IPS-NIHi11 (cell line): ENCODE data around the gene UHRF1.
"Not testable (repeated sequence)": the region's sequence is repeated elsewhere in the genome, so short reads cannot be mapped to it uniquely, and the experiment has no call there.

ENCODE experiments used
- DNase-seq: peaks from one replicate; pipeline ENCODE4 v3.0.0; 2012; ENCODE audit warnings: mixed read lengths, low spot score

UHRF1 gene

DNA sequence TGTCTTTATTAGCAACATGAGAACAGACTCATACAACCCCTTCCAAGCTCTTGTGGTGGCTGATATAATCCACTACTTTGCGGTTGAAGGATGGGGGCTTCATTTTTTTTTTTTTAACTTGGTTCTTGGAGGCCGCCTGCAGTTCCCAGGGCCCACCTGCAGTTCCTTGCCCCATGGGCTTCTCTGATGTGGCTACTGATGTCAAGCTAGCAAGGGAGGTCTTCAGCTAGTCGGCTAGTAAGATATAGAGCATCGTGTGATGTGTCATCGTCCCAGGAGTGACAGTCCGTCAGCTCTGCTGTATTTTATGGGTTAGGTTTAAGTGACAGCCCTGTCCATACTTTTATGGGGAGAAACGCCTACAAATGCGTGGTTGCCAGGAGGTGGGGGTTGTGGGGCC, 26.1 kb downstream of the UHRF1 start:
- no peak for DNase-seq

DNA sequence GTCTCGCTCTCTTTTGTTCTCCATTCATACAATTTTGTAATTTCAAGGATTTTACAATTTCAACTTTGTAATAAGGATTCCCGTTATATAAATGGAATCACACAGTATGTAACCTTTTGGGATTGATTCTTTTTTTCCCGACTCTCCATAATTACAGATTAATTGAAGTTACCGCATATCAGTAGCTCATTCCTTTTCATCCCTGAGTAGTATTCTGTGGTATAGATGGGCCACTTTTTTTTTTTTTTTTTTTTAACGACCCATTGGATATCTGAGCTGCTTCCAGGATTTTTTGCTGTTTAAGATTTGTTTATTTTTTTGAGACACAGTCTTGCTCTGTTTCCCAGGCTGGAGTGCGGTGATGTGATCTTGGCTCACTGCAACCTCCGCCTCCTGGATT, 27.8 kb downstream of the UHRF1 start:
- no peak for DNase-seq

DNA sequence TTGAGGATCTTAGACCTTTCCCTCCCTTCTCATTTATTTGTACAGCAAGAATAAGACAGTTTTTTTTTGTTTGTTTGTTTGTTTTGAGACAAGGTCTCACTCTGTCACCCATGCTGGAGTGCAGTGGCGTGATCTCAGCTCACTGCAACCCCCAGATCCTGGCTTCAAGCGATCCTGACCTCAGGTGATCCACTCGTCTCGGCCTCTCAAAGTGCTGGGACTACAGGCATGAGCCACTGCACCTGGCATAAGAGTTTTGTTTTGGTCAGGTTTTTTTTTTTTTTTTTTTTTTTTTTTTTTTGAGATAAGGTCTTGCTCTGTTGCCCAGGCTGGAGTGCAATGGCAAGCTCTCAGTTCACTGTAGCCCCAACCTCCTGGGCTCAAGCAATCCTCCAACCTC, 29.2 kb downstream of the UHRF1 start:
- not testable (repeated sequence) for DNase-seq

DNA sequence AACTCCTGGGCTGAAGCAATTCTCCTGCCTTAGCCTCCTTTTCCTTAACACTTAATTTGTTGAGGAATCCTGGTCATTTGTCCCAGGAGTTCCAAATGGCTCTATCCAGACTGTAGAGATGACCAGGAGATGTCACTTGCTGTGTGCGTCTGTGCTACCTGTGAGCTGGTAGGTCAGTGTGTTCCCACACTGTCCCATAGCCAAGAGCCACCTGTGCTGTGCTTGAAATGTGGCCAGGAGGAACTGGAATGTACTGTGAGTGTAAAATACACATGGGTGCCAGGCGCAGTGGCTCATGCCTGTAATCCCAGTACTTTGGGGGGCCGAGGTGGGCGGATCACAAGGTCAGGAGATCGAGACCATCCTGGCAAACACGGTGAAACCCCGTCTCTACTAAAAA, 30.2 kb downstream of the UHRF1 start:
- no peak for DNase-seq

DNA sequence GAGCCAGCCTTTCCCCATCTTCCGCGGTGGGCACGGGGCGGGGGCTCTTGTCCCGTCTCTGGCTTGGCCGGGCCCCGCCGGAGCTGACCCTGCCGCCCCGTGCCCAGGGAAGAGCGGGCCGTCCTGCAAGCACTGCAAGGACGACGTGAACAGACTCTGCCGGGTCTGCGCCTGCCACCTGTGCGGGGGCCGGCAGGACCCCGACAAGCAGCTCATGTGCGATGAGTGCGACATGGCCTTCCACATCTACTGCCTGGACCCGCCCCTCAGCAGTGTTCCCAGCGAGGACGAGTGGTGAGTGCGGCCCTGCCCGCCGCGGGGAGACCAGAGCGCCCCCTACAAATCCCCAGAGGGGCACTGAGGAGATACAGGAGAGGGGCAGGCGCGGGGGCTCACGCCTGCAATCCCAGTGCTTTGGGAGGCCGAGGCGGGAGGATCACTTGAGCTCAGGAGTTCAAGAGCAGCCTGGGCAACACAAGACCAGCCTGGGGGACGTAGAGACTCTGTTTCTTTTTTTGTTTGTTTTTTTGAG, 32.4 kb downstream of the UHRF1 start:
- DNase-seq, result not testable (repeated sequence)

DNA sequence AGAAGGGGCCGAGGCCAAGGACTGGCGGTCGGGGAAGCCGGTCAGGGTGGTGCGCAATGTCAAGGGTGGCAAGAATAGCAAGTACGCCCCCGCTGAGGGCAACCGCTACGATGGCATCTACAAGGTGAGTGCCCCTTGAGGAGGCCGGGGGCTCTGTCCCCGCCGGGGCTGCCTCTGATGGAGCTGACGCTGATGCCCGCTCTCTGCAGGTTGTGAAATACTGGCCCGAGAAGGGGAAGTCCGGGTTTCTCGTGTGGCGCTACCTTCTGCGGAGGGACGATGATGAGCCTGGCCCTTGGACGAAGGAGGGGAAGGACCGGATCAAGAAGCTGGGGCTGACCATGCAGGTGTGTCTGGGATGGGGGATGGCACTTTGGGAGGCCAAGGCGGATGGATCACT, 41.3 kb downstream of the UHRF1 start:
- not testable (repeated sequence) for DNase-seq

DNA sequence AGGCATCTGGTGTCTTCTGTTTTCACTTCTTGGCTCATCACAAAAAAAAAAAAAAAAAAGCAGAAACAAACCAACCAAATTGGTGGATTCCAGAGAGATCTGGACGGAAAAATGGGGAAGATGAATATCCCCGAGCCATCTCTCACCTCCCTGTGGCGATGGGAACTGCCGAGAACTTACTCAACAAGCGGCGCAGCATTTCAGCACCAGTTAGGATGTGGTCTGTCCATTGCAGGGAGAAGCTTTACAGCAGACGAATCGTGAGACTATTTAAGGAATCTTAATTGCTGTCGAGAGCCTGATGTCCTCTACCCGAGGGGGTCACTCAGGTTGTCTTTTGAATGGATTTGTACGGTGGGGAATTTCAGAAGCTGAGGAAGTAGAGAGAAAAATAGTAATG, 42.4 kb downstream of the UHRF1 start:
- DNase-seq, result no peak

DNA sequence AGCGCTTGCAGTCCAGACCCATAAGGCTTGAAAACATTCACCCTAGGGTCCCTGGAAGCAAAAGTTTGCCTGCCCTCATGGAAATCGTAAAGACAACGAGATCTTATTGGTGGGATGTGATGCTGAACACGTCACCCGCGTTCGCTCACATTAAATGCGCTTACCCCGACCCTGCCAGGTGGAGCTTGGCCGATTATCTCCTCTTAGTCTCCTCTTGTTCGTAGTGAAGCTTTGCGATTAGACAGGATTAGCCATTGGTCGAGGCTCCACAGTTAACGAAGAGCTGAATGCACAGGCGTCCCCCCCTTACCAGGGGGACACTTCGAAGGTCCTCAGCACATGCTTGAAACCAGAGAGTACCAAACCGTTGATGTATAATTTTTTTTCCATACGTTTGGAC, 43.6 kb downstream of the UHRF1 start:
- DNase-seq, result no peak

DNA sequence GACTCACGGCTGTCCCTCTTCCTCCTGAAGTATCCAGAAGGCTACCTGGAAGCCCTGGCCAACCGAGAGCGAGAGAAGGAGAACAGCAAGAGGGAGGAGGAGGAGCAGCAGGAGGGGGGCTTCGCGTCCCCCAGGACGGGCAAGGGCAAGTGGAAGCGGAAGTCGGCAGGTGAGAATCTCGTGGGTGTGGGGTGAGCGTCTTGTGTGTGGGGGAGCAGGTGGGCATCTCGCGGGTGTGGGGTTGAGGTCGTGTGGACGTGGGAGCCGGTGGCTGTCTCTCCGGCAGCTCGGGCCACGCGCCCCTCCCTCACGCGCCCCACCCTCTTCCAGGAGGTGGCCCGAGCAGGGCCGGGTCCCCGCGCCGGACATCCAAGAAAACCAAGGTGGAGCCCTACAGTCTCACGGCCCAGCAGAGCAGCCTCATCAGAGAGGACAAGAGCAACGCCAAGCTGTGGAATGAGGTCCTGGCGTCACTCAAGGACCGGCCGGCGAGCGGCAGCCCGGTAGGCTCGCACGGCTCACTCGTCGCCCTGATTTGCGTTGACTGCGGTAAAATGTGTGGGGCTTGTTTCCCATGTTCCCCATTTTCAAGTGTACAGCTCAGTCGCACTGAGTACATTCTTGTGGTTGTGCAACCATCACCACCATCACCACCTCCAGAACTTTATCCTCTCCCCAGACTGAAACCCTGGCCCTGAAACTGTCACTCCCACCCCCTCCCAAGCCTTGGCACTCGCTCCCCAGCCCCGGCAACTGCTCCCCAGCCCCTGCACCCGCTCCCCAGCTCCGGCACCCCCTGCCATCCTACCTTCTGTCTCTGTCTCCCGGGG, 45.2 kb downstream of the UHRF1 start:
- not testable (repeated sequence) for DNase-seq

DNA sequence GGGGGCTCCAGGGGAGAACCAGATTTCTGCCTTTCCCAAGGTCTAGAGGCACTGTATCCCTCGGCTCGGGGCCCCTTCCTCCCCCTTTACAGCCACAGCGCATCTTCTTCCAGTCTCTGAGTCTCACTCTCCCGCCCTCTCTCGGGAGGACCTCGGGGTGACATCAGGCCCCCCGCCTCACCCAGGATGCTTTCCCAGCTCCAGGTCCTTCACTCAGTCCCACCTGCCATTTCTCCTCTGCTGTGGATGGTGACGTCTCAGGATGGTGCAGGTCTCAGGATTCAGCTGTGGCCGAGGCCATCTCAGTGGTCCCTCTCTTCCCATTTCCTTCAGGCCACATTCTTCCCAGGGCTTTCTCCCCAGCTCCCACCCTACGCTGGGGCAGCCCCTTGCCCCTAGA, 46.0 kb downstream of the UHRF1 start:
- DNase-seq, result no peak

DNA sequence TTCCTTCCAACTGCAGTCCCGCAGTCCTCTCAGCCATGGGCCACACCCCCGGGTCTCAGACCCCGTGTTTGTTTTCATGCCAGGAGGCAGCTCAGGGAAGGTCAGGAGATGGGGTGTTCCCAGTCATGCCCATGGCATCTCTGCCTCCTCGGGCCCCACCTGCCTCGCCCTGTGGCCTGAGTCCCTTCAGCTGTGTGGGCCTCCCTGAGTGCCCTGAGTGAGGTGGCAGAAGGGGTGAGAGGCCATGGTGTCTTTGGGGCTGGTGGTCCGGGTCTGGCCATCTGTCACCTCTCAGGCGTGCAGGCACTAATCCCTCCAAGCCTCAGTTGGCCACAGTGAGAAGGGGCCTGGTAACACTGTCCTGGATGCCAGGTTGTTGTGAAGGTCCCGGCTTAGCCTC, 48.7 kb downstream of the UHRF1 start:
- DNase-seq, result no peak

DNA sequence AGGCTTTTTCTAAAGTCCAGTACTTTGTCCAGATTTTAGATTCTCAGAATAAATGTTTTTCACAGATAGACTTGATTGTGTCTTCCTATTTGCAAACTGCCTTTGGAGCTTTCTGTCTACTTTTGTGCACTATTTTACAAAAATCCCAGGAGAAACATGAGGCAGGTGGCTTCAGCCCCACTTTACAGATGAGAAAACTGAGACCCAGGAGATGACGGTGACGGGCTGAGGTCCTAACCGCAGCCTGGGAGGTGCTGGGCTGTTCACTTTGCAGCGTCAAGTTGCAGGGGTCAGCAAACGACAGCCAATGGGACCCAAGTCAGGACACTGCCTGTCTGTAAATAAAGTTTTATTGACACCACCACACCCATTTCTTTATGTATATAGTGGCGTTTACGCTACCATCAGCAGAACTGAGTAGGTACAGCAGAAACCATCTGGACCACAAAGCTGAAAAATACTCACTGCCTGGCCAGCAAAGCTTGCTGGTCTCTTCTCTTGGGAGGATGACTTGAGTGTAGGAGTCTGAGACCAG, 52.9 kb downstream of the UHRF1 start:
- no peak for DNase-seq

DNA sequence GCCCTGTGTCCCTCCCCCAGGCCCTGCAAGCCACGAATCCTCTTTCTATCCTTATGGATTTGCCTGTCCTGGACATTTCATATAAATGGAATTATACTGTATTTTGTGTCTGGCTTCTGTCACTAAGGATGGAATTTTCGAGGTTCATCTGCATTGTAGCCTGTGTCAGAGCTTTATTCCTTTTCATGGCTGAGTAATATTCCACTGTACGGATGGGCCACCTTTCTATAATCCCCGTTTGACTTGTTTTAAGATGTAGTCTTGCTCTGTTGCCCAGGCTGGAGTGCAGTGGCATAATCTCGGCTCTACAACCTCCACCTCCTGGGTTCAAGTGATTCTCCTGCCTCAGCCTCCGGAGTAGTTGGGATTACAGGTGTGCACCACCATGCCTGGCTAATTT, 55.8 kb downstream of the UHRF1 start:
- no peak for DNase-seq

DNA sequence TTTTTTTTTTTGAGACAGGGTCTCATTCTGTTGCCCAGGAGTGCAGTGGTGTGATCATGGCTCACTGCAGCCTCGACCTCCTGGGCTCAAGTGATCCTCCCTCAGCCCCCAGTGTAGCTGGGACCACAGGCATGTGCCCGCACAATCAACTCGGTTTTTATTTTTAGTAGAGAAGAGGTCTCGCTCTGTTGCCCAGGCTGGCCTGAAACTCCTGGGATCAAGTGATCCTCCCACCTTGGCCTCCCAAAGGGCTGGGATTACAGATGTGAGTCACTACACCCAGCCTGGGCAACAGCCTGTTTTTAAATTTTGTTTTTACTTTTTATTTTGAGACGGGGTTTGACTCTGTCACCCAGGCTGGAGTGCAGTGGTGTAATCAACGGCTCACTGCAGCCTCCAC, 57.3 kb downstream of the UHRF1 start:
- DNase-seq, result no peak

DNA sequence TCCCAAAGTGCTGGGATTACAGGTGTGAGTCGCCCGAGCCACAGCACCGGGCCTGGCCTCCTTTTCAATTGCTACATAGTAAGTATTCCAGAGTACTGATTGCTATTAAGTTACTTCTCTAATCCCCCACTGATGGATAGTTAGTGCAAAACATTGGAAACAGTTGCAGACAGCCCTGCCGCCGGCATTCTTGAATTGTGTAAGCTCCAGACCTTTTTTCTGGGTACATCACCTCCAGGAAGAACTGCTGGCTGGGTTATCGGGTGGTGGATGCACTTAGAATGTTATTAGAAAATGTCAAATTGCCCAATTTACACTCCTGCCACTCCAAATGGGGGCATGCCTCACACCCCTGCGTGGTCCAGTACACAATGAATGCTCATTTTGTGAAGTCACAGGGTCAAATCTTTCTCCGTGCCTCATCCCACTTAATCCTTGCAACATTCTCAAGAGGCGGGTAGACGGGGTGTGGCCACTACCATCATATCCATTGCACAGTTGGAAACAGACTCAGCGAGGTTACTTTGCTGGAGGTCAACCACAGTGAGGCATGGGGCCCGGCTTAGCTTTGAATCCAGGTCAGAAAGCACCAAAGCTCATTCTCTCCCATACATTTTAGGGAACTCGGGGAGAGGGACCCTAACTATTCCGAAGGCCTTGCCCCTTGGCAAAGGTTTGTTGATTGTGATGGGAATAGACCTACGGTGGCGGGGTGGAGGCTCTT, 58.6 kb downstream of the UHRF1 start:
- no peak for DNase-seq

DNA sequence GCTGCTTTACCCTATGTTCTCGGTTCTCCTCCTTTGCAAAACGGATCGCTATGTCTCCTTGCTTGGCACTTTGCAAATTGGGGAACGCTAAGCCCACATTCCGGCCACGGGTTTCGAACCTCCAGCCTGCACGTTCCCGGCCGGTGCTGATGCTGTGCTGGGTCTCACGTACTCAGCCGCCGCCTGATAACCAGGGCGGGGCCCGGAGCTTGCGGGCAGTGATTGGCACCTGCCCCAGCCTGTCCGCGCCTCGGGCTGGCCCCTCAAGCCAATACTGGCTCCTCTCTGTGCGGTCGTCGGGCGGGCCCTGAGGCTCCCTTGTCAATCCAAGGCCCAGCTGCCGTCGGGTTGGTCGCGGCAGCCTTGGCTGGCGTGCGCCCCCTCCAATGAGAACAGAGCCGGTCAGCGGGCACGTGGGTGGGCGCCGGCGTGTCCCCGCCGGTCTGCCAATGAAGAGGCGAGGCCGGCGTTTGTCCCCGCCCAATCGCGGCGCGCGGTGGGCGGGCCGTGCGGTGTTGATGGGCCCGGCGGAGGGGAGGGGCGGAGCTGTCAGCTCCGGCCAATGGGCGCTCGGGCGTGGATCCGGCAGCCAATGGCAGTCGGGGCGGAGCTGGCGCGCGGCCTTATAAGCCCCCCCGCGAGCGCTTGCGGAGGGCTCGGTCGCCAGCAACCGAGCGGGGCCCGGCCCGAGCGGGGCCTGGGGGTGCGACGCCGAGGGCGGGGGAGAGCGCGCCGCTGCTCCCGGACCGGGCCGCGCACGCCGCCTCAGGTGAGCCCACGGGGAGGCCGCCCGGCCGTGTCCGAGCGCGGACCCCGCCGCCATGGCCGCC, 59.4 kb downstream of the UHRF1 start, which contains the start of gene KDM4B:
Gene KDM4B, plus strand, starts transcription at position 652 of the 830 bp plus-strand sequence. CDS start 63,778 bp downstream, outside the sequence.
- DNase-seq, result peak; percentile 100

DNA sequence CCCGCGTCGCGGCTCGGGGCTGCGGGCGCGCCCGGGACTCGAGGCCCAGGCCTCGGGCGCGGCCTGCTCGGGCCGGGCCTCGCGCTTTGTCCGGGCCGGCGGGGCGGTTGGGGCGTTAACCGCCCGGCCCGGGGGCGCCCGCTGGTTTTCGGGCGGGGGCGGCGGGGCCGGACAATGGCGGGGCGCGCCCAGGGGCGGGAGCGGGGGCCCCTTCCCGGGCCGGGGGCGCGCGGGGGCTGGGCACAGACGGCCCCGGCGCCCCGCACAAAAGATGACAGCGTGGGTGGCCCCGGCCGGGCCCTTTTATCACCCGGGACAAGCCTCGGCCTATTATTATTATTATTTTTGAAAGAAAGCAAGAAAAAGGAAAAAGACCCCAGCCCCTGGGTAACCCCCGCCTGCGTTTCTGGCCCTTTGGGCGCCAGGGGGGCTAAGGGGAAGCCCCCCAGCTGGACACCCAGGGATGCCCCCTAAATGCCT, 60.0 kb downstream of the UHRF1 start:
- DNase-seq, result no peak

DNA sequence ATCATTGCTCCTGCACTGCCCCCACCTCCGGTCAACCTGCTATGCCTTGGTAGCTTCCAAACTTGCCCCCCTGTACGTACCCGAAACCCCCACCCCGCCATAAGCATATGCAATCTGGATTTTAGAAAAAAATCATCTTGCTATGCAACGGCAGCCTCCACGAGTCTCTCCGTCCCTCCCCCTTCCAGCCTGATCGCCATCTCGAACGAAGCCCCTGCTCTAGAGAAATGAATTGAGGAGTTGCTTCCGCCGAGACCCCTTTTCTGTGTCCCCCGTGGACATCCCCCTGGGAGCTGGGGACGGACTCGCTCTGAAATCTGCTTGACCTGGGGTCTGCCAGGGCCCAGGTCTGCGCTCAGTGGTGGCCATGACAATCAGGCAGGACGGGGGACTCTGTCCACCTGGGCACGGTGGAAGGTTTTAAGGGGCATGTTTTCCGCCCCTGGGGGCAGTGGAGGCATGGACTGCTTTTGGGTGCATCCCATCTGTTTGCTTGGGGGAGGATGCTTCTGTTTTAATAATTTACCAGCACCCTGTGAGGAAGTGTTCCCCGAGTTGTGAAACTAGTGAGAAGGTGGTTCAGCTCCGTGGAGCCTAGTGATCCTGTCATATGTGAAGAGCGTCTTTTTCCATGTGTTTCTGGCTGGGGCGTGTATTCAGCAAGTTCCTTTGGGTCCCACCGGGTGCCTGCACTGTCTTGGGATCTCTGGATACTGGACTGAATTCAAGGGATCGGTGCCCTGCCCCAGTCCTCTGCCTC, 60.7 kb downstream of the UHRF1 start:
- no peak for DNase-seq

DNA sequence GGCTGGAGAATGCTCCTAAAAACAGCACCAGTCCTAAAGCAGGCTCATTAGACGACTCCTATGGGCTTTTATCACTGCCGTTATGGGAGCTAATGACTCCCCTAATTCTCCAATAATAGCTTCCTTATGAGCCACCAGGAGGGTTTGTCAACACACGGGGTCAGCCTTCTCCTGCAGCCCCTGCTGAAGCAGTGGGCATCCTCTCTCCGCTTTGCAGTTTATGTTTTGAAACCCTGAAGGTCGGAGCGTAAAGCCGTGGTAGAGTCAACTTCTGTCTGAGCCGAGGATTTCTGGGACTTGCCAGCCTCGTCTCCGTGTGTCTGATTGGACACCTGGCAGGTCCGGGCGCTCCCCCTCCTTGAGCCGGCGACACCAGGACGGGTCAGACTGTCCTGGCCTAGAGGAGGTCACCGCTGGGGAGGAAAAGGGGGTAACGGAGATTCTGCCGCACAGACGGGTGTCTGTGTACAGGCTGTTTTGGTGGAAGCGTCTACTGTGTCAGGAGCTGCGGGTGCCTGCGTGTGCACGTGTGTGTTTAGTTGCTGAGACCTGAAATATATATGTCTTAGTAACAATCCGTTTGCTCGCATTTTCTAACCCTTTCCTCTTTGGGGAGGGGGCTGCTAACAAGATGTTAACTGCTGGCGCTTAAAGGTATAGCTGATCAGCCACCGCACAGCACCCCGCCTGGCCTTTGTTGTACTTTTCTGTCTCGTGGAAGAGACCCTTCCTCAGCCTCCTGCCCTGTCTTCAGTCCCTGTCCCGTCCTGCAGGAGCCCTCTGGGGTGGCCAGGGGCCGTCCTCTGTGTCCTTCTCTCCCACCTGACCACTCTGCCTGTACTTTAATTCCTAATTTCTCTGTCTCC, 61.5 kb downstream of the UHRF1 start:
- no peak for DNase-seq

DNA sequence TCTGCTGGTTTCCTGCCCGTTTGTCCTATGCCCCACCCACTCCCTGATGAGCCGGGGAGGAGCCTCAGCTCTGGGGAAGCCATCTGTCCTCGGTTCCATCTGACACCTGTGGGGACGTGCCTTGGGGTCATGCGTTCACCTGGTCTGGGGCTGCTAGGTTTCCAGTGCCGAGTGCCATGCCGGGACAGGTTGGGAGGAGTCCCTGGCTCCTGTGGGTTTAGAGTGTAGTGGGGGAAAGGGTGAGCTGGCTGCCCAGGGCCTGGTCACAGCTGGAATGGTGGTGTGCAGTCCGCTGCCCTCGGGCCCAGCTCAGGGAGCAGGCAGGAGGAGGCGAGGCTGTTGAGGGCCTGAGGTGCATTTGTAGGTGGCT, 62.1 kb downstream of the UHRF1 start:
- DNase-seq, result peak; percentile 75
